Measurements from ENCODE around the gene CRABP2.

The CRABP2 gene

DNA sequence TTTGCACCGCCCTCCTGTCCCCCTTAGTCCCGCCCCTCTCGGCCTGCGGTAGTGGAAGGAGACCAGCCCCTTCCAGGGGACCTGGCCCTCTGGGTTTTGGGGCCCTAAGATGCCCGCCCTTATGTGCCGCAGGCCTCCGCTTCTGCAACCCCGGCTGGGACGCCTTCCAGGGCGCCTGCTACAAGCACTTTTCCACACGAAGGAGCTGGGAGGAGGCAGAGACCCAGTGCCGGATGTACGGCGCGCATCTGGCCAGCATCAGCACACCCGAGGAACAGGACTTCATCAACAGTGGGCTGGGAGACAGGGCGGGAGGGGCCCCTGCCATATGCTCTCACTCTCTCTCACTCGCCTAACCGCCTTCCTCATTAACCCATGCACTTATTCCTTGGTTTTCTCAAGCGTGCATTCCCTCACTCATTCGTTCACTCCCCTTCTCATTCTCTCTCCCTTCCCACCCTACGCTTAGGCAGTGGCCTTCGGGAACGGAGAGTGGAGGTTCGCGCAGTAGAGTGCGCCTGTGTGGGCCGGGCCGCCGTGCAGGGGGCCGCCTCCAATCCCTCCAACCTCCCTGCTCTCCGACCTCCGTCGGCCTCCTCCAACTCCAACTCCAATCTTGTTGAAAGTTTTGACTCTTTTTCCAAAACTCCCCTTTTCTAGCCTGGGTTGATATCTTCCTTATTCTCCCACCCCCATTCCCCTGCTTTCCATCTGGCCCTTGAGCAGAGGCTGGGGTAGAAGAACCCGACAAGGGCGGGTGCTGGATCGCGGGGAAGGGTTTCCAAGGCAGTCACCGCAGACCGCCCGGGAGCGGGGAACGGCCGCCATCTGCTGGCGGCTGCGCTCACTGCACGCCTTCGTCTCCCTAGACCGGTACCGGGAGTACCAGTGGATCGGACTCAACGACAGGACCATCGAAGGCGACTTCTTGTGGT lies 48.3 kb downstream of the CRABP2 start:
- DNase-seq, result peak in 51 of 56 donors; percentile 21 to 87 (median 67)

DNA sequence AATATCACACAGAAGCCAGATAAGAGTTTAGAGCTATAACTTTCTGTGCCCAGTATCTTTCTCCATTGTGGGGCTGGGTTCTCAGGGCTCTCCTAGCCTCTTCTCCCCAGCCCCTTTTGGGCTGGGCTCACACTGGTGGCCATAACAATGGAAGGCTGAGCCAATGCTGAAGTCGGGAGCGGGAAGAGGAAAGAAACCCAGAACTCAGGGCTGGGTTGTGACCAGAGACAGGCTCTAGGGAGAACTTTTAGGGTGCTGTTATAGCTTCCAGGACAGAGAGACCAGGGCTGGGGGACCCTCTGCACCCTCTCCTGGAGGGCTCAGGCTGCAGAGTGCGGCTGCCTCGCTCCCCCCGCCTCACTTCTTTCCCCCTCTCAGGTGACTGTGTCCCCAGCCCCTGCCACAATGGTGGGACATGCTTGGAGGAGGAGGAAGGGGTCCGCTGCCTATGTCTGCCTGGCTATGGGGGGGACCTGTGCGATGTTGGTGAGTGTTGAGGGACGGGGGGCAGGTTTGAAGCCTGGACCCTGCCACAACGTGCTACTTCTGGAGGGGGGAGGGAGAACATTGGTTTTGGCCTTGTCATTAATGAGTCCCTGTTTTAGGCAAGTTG lies 49.4 kb downstream of the CRABP2 start:
- no peak for DNase-seq

DNA sequence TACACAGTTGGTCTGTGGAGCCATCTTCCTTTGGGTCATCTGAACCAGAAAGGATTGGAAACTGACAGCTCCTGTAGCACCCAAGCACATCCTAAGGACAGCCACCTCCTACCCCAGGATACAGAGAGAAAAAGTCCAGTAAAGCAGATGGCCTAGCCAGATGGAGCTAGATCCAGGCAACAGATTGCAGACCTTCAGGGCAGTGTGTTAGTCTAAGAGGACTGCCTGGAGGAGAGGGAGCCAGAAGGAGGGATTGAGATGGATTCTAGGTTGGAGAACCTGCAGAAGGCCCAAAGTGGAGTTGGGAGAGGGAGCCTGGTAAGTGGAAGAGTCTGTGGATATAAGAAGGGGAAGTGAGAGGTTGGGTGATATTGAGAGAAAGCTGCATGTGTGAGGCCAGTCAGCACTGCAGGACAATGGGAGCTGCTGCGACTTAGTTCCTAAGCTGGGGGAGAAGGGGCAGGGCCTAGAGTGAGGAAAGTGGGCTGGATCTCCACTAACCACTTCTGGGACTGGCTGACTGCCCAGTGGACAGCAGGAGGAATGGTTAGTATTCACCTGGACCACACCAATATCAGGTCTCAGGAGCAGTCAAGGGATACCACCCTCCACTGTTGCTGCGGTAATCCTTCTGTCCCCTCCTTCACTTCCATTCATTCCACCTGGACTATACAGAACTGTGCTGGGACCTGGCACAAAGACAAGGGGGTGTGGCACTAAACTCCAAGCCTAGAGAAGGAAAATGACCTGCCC lies 50.1 kb downstream of the CRABP2 start:
- DNase-seq, result no peak

DNA sequence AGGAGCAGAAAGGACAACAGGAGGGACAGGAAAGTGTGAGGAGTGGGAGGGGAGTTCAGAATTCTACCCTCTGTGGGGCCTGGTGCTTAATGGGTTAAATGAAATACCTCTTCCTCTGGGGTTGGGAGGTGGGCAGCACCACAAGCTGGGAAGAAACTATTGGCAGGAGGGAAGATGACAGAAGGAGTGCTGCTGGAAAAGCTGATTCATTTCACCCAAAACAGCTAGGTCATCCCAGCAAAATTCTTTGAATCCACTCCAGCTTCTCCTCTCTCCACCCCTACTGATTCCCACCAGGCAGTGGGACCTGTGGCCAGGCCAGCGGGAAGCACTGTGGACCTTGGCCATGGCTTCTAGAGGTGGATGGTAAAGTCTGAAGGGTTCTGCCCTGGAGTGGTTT lies 50.7 kb downstream of the CRABP2 start:
- DNase-seq, result no peak

DNA sequence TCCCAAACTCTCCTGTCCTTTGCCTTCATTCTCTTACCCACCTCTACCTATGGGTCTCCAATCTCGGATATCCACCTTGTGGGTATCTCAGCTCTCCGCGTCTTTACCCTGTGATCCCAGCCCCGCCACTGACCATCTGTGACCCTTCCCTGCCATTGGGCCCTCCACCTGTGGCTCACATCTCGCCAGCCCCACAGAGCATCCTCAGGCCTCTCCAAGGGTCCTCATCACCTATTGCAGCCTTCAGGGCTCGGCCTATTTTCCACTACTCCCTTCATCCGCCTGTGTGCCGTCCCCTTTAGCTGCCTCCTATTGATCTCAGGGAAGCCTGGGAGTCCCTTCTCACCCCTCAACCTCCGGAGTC lies 52.4 kb downstream of the CRABP2 start:
- no peak for DNase-seq

DNA sequence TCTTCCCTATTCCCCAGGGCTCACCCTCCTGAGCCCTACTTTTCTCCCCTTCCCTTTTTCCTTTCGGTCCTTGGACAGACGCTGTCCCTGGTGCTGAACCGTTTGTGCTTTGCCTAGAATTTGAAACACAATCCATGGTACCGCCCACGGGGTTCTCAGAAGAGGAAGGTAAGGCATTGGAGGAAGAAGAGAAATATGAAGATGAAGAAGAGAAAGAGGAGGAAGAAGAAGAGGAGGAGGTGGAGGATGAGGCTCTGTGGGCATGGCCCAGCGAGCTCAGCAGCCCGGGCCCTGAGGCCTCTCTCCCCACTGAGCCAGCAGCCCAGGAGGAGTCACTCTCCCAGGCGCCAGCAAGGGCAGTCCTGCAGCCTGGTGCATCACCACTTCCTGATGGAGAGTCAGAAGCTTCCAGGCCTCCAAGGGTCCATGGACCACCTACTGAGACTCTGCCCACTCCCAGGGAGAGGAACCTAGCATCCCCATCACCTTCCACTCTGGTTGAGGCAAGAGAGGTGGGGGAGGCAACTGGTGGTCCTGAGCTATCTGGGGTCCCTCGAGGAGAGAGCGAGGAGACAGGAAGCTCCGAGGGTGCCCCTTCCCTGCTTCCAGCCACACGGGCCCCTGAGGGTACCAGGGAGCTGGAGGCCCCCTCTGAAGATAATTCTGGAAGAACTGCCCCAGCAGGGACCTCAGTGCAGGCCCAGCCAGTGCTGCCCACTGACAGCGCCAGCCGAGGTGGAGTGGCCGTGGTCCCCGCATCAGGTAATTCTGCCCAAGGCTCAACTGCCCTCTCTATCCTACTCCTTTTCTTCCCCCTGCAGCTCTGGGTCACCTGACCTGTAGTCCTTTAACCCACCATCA lies 53.0 kb downstream of the CRABP2 start:
- no peak for DNase-seq
